Measurements from ENCODE around the gene BTBD2.

BTBD2 gene

GRCh38 chr19:1985588-1986356, 29.7 kb downstream of the BTBD2 start:
- DNase-seq: peak in 1 of 2 donors; percentile 30
- no peaks in the 10 kb centered on the region for H3K9me3 ChIP-seq (ENCODE audit: insufficient read depth, low read depth, low read length)
- H3K79me2 ChIP-seq (ENCODE audit: control insufficient read depth, insufficient read depth, low read length, poor library complexity): no peaks in the 10 kb centered on the region
- H2BK120ac ChIP-seq (ENCODE audit: insufficient read depth, low read length, poor library complexity): no peak overlapping the region
- no peaks in the 10 kb centered on the region for H3K27me3 ChIP-seq (ENCODE audit: insufficient read depth, low read length)
- H3K14ac ChIP-seq (ENCODE audit: low read length): no peak overlapping the region
- no peak overlapping the region for H3K27ac ChIP-seq (ENCODE audit: low read depth, low read length)
- H3K4ac ChIP-seq (ENCODE audit: low read depth, low read length): no peak overlapping the region
- no peak overlapping the region for H3K4me2 ChIP-seq (ENCODE audit: low read length)
- no peak overlapping the region for H3K4me3 ChIP-seq (ENCODE audit: low read depth, low read length)
- H3K18ac ChIP-seq (ENCODE audit: low read length): no peak overlapping the region
- H4K91ac ChIP-seq (ENCODE audit: low read depth, low read length): no peak overlapping the region
- peaks cover 76 to 81% of the 10 kb centered on the region in 2 experiments for H3K36me3 ChIP-seq (ENCODE audit: control insufficient read depth in 1 of 2, insufficient read depth in 2 of 2, low read length in 2 of 2)
- no peak overlapping the region for H3K9ac ChIP-seq (ENCODE audit: low read length)
- H3K79me1 ChIP-seq (ENCODE audit: low read length): no peaks in the 10 kb centered on the region
- H4K8ac ChIP-seq (ENCODE audit: low read depth, low read length): no peak overlapping the region
- no peak overlapping the region for H2BK12ac ChIP-seq (ENCODE audit: low read length)
- no peak overlapping the region for H4K12ac ChIP-seq (ENCODE audit: low read depth, low read length)
- no CpG with 5 or more reads among the region's 44 CpGs for WGBS (ENCODE audit: extremely low coverage, insufficient coverage, insufficient read length)
- H2AK5ac ChIP-seq (ENCODE audit: low read length): no peak overlapping the region
- no peak overlapping the region for H2BK5ac ChIP-seq (ENCODE audit: low read depth, low read length, poor library complexity)
- H3K4me1 ChIP-seq (ENCODE audit: control insufficient read depth in 1 of 2, insufficient read depth in 2 of 2, low read length in 2 of 2): peaks cover 0 to 2% of the 10 kb centered on the region in 2 experiments
- no peak overlapping the region for H3K23ac ChIP-seq (ENCODE audit: low read length)
- H2AFZ ChIP-seq (ENCODE audit: insufficient read depth, low read length, poor library complexity): no peak overlapping the region

GRCh38 chr19:1984357-1984756, 31.2 kb downstream of the BTBD2 start:
- Histone ChIP-seq H2BK12ac (ENCODE audit: low read length) (no peak overlapping the region), H3K27ac (ENCODE audit: low read depth, low read length) (no peak overlapping the region), H3K27me3 (ENCODE audit: insufficient read depth, low read length) (no peaks in the 10 kb centered on the region), H3K18ac (ENCODE audit: low read length) (no peak overlapping the region), H3K9ac (ENCODE audit: low read length) (no peak overlapping the region), H3K79me1 (ENCODE audit: low read length) (no peaks in the 10 kb centered on the region), H3K4me1 (ENCODE audit: control insufficient read depth in 1 of 2, insufficient read depth in 2 of 2, low read length in 2 of 2) (peaks cover 0 to under 1% of the 10 kb centered on the region in 2 experiments), H3K9me3 (ENCODE audit: insufficient read depth, low read depth, low read length) (no peaks in the 10 kb centered on the region), H3K4me2 (ENCODE audit: low read length) (no peak overlapping the region), H3K23ac (ENCODE audit: low read length) (no peak overlapping the region), H4K91ac (ENCODE audit: low read depth, low read length) (no peak overlapping the region), H2AK5ac (ENCODE audit: low read length) (no peak overlapping the region), H4K8ac (ENCODE audit: low read depth, low read length) (no peak overlapping the region), H3K36me3 (ENCODE audit: control insufficient read depth in 1 of 2, insufficient read depth in 2 of 2, low read length in 2 of 2) (peaks cover 75 to 81% of the 10 kb centered on the region in 2 experiments), H3K79me2 (ENCODE audit: control insufficient read depth, insufficient read depth, low read length, poor library complexity) (no peaks in the 10 kb centered on the region), H2BK120ac (ENCODE audit: insufficient read depth, low read length, poor library complexity) (no peak overlapping the region), H3K14ac (ENCODE audit: low read length) (no peak overlapping the region), H4K12ac (ENCODE audit: low read depth, low read length) (no peak overlapping the region), H2AFZ (ENCODE audit: insufficient read depth, low read length, poor library complexity) (no peak overlapping the region), H2BK5ac (ENCODE audit: low read depth, low read length, poor library complexity) (no peak overlapping the region), H3K4ac (ENCODE audit: low read depth, low read length) (no peak overlapping the region), H3K4me3 (ENCODE audit: low read depth, low read length) (no peak overlapping the region)
- WGBS (ENCODE audit: extremely low coverage, insufficient coverage, insufficient read length): no CpG with 5 or more reads among the region's 10 CpGs
- DNase-seq: no peak

- Histone ChIP-seq H3K27ac (ENCODE audit: low read depth, low read length) (no peak overlapping the region), H3K9ac (ENCODE audit: low read length) (no peak overlapping the region), H4K12ac (ENCODE audit: low read depth, low read length) (no peak overlapping the region), H3K23ac (ENCODE audit: low read length) (no peak overlapping the region), H2BK12ac (ENCODE audit: low read length) (no peak overlapping the region), H3K27me3 (ENCODE audit: insufficient read depth, low read length) (no peaks in the 10 kb centered on the region), H3K4me3 (ENCODE audit: low read depth, low read length) (no peak overlapping the region), H3K4me2 (ENCODE audit: low read length) (no peak overlapping the region), H4K8ac (ENCODE audit: low read depth, low read length) (no peak overlapping the region), H3K36me3 (ENCODE audit: control insufficient read depth in 1 of 2, insufficient read depth in 2 of 2, low read length in 2 of 2) (peaks cover 67 to 70% of the 10 kb centered on the region in 2 experiments), H3K79me2 (ENCODE audit: control insufficient read depth, insufficient read depth, low read length, poor library complexity) (no peaks in the 10 kb centered on the region), H4K91ac (ENCODE audit: low read depth, low read length) (no peak overlapping the region), H3K4ac (ENCODE audit: low read depth, low read length) (no peak overlapping the region), H3K79me1 (ENCODE audit: low read length) (no peaks in the 10 kb centered on the region), H2AFZ (ENCODE audit: insufficient read depth, low read length, poor library complexity) (no peak overlapping the region), H2AK5ac (ENCODE audit: low read length) (no peak overlapping the region), H2BK120ac (ENCODE audit: insufficient read depth, low read length, poor library complexity) (no peak overlapping the region), H3K18ac (ENCODE audit: low read length) (no peak overlapping the region), H3K9me3 (ENCODE audit: insufficient read depth, low read depth, low read length) (no peaks in the 10 kb centered on the region), H3K4me1 (ENCODE audit: control insufficient read depth in 1 of 2, insufficient read depth in 2 of 2, low read length in 2 of 2) (peaks cover 9 to 11% of the 10 kb centered on the region in 2 experiments), H2BK5ac (ENCODE audit: low read depth, low read length, poor library complexity) (no peak overlapping the region), H3K14ac (ENCODE audit: low read length) (no peak overlapping the region)
- WGBS (ENCODE audit: extremely low coverage, insufficient coverage, insufficient read length): no CpG with 5 or more reads among the region's 20 CpGs
- DNase-seq: no peak
These were observed 34.3 kb downstream of the BTBD2 start for GRCh38 chr19:1981253-1981652.

GRCh38 chr19:1980809-1981181, 34.7 kb downstream of the BTBD2 start:
- H4K91ac ChIP-seq (ENCODE audit: low read depth, low read length): peak overlapping the region; percentile 26
- H3K18ac ChIP-seq (ENCODE audit: low read length): no peak overlapping the region
- H2AFZ ChIP-seq (ENCODE audit: insufficient read depth, low read length, poor library complexity): no peak overlapping the region
- peaks cover 66 to 70% of the 10 kb centered on the region in 2 experiments for H3K36me3 ChIP-seq (ENCODE audit: control insufficient read depth in 1 of 2, insufficient read depth in 2 of 2, low read length in 2 of 2)
- DNase-seq: no peak
- peaks cover 9 to 11% of the 10 kb centered on the region in 2 experiments for H3K4me1 ChIP-seq (ENCODE audit: control insufficient read depth in 1 of 2, insufficient read depth in 2 of 2, low read length in 2 of 2)
- no peak overlapping the region for H2BK120ac ChIP-seq (ENCODE audit: insufficient read depth, low read length, poor library complexity)
- H3K23ac ChIP-seq (ENCODE audit: low read length): no peak overlapping the region
- H3K4me3 ChIP-seq (ENCODE audit: low read depth, low read length): no peak overlapping the region
- H3K4ac ChIP-seq (ENCODE audit: low read depth, low read length): no peak overlapping the region
- no peaks in the 10 kb centered on the region for H3K79me1 ChIP-seq (ENCODE audit: low read length)
- no peak overlapping the region for H3K14ac ChIP-seq (ENCODE audit: low read length)
- H3K27ac ChIP-seq (ENCODE audit: low read depth, low read length): no peak overlapping the region
- no peak overlapping the region for H2BK12ac ChIP-seq (ENCODE audit: low read length)
- H2BK5ac ChIP-seq (ENCODE audit: low read depth, low read length, poor library complexity): no peak overlapping the region
- H3K79me2 ChIP-seq (ENCODE audit: control insufficient read depth, insufficient read depth, low read length, poor library complexity): no peaks in the 10 kb centered on the region
- H3K9me3 ChIP-seq (ENCODE audit: insufficient read depth, low read depth, low read length): no peaks in the 10 kb centered on the region
- no peak overlapping the region for H3K4me2 ChIP-seq (ENCODE audit: low read length)
- WGBS (ENCODE audit: extremely low coverage, insufficient coverage, insufficient read length): no CpG with 5 or more reads among the region's 31 CpGs
- H4K12ac ChIP-seq (ENCODE audit: low read depth, low read length): no peak overlapping the region
- no peak overlapping the region for H2AK5ac ChIP-seq (ENCODE audit: low read length)
- no peaks in the 10 kb centered on the region for H3K27me3 ChIP-seq (ENCODE audit: insufficient read depth, low read length)
- no peak overlapping the region for H3K9ac ChIP-seq (ENCODE audit: low read length)
- H4K8ac ChIP-seq (ENCODE audit: low read depth, low read length): no peak overlapping the region
